LNCAP (cell line): ENCODE measurements around the gene FOXS1.

Source experiments
- CTCF ChIP-seq: fragments of 450-650 bp; IDR thresholded peaks from 2 replicates; pipeline ENCODE4 v1.5.1; 2017; ENCODE audit warnings: mild to moderate bottlenecking

Gene FOXS1

DNA sequence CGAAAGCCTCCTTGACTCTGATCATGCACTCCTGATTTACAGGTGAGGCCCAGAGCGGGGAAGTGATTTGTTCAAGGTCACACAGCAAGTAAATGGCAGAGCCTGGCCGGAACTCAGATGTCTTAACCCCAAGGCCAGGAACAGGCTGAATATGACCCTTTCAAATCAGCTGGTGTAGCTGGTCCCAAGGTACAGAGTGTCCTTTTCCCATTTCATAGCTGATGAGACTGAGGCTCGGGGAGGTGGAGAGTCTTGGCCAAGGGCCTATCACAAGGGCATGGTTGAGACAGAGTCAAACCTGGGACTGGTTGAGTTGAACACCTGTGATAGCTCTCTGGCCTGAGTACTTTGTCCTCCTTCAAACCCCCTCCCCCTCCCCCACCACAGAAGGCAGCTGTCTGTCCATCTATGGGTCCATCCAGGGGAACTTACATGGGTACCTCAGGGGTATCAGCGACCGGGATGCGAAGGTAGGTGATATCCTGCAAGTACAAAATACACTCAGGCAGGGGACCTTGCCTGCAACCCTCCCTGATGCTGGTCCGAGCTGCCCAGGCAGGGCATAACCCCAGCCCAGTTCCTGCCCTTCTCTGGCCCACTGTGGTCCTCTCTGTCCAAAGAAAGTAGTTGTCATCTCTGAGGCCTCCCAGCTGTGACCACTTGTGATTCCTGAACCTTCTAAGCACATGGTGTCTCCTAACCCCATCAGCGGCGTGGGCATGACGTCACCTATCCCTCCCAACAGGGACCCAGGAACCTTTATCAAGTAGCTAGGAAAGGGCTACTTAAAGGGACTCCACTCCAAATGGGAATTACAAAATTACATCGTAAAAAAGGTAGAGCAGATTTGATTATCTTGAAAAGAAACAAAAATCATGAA, 19.4 kb upstream of the FOXS1 start:
- TF ChIP-seq CTCF: no peak

DNA sequence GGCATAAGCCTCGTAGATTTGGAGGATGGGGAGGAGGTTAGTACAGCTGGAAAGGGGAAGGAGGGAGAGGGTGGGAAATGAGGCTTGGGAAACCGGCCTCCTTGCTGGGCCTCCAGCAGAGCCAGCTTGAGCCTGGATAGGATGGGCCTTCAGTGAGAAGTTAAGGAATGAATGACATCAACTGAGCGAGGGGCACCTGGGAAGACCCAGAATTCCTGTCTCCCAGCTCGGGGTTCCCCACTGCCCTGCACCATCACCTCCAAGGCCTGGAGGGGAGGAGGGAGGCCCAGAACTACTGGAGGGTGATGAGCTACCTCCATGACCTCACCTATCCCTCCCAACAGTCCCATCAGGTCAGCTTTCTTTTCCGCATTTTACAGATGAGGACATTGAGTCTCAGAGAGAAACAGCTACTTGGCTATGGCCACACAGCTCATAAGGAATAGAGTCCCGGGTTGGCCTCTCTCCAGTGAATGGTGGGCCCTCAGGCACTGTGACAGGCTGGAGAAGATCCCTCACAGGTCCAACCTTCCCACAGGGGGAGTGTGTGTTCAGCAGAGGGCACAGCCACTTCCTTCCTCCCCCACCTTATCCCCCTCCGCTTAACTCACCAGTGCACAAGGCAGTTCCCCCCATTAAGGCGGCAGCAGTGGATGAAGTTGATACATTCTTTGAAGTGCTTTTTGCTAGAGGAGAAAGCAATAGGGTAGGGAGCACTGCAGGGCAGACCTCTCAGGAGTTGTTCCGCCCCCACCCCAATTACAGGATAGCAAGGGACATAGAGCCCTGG, 18.1 kb upstream of the FOXS1 start:
- TF ChIP-seq CTCF: no peak

DNA sequence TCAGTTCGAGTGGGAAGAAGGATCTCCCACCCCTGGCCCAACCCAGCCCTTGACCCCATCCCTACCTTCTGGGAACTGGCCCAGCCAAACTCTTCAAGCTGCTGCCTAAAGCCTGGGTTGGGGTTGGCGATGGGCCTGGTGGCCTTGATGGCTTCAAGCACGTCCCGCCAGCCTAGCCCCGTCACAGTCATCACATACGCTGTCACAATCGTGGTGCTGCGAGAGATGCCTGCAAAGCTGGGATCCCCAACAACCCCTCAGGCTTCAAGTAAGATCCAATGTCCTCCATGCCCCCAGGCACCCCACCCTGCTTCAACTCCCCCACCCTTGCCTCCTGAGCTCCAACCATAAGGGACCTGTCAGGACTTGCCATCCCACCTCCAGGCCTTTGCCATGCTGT, 17.1 kb upstream of the FOXS1 start:
- TF ChIP-seq CTCF: no peak

DNA sequence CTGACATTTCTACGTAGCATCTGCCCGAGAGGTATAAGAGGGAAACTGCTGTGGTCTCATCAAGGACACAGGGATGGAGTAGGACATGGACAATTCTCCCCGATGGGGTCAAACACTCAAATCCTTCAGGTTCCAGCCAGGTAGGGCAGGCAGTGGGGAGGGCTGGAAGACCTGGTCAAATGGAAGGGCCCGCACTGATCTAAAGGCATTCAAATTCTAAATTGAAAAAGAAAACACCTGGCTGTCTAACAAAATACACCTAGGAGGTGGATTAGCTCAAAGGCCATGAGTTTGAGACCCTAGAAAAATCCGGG, 16.7 kb upstream of the FOXS1 start:
- TF ChIP-seq CTCF: no peak

DNA sequence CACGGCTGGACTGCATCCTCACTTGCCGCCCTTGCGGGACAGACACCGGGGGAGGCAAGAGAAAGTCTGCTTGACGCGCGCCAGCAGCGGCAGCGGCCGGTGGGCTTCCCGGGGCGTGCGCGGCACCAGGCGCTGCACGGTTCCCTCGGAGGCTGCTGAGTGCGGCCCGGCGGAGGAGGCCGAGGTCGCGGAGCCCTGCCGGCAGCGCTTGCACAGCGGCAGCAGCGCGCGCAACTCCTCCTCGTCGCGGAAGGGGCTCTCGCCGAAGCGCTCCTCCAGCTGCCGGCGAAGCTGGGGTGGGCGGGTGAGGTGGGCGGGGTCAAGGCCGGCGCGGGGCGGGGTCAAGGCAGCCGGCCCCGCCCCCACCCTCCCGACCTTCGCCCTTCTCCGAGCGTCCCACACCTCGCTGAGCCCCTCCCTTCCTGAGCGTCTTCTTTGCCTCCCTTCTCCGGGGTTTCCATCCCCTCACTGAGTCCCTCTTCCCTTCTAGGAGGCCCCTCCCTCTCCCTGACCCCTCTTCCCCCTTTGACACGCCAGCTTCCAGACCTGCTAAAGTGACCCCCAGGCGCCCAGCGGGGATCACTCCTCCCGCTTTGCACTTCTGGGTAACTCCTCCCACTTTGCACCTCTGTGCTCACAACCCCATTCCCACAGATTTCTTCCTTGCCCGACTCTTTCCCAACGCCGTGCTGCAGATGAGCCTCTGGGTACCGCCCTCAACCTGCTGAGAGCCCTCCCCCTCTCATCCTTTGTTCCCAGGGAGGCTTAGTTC, 16.2 kb upstream of the FOXS1 start:
- TF ChIP-seq CTCF: no peak

DNA sequence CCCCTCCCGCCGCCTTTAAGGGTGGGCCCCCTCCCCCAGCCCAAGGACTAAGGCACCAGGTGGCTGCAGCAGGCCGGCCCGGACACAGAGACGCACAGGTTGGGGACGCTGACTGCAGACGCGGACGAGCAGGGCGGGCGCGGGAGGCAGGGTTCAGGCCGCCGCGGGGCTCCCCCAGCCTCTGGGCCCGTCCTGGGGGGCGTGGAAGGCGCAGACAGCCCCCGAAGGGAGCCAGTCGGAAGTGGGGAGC, 15.7 kb upstream of the FOXS1 start:
- no peak for TF ChIP-seq CTCF

- TF ChIP-seq CTCF: no peak
Measured at GRCh38 chr20:31860390-31861134, 15.2 kb upstream of the FOXS1 start.
